GM12872 (cell line): ENCODE measurements around the gene CDK9.

ENCODE experiments used
- TF ChIP-seq, protein P1 (sequence below): IDR thresholded peaks from 3 replicates; pipeline ENCODE4 v1.5.1; 2011; ENCODE audit warnings: low read depth, mild to moderate bottlenecking, low read length, moderate library complexity; ENCODE audit not compliant: insufficient read depth

The CDK9 gene

DNA sequence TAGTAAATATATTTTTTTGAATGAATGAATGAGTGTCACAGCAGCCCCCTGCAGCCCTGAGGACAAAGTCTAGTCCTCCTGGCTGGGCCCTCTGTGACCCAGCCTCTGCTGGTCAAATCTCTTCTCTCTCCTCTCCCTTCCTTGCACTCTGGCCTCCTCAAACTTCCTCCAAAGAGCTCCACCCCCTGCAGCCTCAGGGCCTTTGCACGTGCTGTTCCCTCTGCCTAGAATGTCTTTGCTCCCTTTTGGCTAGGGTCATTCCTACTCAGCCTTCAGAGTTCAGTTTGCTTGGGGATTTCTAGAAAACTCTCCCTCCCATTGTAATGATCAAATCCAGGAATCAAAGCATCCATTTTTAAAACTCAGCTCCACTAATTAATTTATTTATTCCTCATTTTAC lies 20.4 kb upstream of the CDK9 start:
- TF ChIP-seq, protein P1, sequence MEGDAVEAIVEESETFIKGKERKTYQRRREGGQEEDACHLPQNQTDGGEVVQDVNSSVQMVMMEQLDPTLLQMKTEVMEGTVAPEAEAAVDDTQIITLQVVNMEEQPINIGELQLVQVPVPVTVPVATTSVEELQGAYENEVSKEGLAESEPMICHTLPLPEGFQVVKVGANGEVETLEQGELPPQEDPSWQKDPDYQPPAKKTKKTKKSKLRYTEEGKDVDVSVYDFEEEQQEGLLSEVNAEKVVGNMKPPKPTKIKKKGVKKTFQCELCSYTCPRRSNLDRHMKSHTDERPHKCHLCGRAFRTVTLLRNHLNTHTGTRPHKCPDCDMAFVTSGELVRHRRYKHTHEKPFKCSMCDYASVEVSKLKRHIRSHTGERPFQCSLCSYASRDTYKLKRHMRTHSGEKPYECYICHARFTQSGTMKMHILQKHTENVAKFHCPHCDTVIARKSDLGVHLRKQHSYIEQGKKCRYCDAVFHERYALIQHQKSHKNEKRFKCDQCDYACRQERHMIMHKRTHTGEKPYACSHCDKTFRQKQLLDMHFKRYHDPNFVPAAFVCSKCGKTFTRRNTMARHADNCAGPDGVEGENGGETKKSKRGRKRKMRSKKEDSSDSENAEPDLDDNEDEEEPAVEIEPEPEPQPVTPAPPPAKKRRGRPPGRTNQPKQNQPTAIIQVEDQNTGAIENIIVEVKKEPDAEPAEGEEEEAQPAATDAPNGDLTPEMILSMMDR, result no peak

DNA sequence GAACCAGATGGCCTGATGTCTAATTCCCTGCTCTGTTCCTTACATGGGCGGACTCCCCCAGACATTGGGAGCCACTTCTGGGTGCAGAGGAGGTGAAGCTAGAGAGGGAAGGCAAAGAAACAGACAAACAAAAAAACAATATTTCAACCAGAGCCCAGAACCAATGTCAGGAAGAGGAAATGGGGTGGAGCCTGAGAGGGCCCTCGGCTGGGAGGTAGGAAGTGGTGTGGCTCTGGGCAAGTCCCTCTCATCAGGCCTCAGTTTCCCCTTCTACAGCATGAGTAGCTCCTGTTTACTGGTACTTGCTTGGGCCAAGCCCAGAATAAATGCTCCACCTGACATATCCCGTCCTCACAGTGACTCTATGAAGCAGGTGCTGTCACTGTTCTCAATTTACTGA lies 18.4 kb upstream of the CDK9 start:
- TF ChIP-seq, protein P1, result no peak

DNA sequence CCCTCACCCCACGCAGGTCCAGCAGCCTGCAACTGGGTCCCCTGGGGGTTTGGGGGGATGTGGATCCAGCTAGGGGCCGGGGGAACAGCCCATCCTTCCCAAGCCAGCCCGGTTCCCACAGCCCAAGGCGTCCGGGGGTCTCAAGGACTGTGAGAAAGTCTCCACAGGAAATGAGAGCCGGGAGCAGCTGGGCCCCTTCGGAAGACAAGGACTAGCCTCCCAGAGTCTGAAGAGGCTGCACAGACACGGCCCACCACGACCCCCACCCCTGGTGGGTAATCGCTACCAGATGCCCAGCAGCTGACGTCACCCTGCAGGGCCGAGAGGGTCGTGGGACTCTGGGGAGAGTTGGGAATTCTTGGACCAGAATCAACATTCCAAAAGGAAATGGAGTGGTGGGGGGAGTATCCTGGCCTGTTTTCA lies 17.9 kb upstream of the CDK9 start:
- TF ChIP-seq, protein P1, result no peak

DNA sequence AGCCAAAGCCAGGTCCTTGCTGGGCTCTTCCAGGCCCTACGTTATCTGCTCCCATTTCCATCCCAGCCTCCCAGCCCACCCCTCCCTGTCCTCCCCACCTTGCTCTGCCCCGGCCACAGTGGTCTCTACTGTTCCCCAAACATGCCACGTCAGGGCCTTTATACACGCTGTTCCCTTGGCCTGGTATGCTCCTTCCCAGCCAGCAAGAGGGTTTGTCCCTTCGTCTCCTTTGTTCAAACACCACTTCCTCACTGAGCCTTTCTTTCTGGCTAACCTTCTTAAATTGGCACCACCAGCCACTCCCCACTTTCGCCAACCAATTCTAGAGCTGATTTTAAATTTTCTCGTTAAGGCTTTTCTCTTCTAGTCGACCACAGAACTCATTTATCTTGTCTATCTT lies 17.1 kb upstream of the CDK9 start:
- TF ChIP-seq, protein P1, result no peak

DNA sequence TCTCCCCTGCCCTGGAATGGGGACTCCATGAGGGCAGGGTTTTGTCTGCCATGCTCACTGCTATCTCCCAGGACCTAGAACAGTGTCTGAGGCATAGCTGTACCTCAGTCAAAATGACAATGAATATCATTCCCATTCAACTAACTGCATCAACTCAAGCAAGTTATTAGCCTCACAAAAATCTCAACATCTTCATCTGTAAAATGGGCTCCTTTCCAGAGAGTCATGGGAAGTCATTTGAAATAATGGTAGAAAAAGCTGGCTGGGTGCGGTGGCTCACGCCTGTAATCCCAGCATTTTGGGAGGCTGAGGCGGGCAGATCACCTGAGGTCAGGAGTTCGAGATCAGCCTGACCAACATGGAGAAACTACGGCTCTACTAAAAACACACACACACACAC lies 16.7 kb upstream of the CDK9 start:
- TF ChIP-seq, protein P1, result no peak

DNA sequence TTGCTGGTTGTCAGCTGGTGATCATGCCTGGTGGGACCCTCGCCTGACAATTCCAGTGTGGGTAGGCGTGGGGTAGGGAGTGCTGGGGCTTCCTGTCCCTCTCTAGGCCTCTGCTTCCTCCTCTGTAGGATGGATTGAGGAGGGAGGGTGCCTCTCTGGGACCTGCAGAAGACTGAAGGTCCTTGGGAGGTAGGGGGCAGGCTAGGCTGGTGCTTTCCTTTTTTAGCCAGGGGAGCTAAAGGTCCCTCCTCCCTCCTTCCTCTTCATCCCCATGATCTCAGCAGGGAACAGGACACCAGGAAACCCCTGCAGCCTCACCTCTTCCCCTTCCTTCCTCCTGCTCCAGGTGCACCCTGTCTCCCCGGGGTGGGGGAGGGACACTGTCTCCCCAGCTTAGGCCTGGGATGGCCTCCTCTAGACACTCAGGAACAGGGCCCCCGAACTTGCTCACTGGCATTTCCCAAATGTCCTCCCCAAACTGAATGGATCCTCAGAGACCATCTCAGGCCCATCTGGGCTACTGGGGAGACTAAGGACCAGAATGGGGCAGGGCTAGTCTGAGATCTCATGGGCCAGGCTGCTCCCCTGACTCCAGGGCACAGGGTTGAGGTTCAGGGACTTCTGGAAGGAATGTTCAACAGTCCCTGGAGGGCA lies 15.8 kb upstream of the CDK9 start:
- TF ChIP-seq, protein P1, result no peak

DNA sequence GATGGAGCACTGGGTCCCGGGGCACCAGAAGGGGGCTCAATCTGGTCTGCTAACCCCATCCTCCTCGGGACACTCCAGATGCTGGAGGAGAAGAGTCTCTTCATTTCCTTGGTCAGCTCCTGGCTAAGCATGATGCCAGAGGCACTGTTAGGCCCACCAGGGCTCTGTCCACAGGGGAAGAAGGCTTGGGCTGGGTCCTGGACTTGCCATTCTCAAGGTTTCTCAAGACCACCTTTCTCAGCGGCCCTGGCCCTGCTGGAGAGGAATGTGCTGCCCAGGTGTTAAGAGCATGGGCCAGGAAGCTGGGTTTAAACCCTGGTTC lies 15.3 kb upstream of the CDK9 start:
- TF ChIP-seq, protein P1, result no peak

DNA sequence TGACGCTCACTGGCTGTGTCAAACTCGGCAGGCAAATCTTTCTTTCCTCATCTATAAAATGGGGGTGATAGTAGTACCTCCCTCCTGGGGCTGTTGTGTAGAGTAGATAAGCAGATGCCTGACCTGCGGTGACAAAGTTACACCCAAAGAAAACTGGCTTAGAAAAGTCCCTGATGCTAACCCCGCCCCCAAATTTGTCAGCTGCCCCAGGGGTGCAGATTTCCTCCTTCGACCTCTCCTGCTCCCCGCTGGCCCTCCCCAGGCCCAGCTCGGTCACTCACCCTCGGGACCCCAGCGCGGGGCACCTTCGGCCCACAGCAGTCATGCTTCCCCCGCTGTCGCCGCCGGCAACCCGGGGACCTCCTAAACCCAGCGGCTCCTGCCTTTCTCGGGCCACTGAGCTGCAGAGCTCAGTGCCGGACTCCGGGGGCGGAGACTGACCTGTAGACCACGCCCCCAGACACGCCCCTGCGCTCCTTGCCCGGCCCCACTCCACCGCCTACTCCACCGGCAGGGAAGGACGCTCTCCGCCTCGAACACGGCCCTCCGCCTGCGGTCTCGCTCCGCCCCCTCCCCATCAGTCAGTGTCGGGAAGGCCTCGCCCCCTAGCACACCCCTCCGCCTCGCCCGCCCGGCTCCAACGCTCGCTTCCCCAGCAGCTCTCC lies 14.8 kb upstream of the CDK9 start:
- TF ChIP-seq, protein P1, result no peak
